Panc1 (cell line): ENCODE results near the gene OR1I1. TPM values are rescaled to one million over a fixed set of nuclear protein-coding genes. Genes with fewer than 3 reads are reported as not detected.
A peak's percentile ranks its signal among the peaks of the same experiment; 100 is the strongest.

Experiments used
- ATAC-seq: fragments of 200-7000 bp; cut with Tn5 transposase; 2 replicates; pipeline ENCODE4 v1.9.1; 2020; ENCODE audit warnings: mild to moderate bottlenecking, moderate library complexity
- BruUV-seq: library from RNA; stranded (reverse); fragments of 400-500 nt; replicated peaks from 2 replicates; lab custom pipeline; 2021; lab: Mats Ljungman, UMichigan
- CTCF ChIA-PET: fragments of 300-600 bp; sonication (Branson Sonifier 250); formaldehyde crosslinking; loops from one replicate; lab custom pipeline; 2022; ENCODE audit warnings: antibody characterized with exemption; lab: Charles Lee
- POLR2A ChIA-PET: fragments of 300-600 bp; sonication (Branson Sonifier 250); formaldehyde crosslinking; loops from one replicate; lab custom pipeline; 2022; ENCODE audit warnings: antibody characterized with exemption; lab: Charles Lee
- DNase-seq: peaks from one replicate; pipeline ENCODE4 v3.0.0-alpha.2; 2010; ENCODE audit warnings: low read depth, low spot score
- H3K27ac ChIP-seq: 2 replicates; pipeline ENCODE4 v1.5.1; 2011; ENCODE audit warnings: mild to moderate bottlenecking, low read length, inconsistent platforms
- H3K27me3 ChIP-seq: fragments of 200-500 bp; sonication (Bioruptor generic); 2 replicates; pipeline ENCODE4 v1.6.0; 2014; ENCODE audit warnings: low read length, inconsistent platforms; ENCODE audit not compliant: control insufficient read depth, insufficient read depth
- H3K36me3 ChIP-seq: fragments of 200-500 bp; sonication (Bioruptor generic); 2 replicates; pipeline ENCODE4 v1.5.1; 2014; ENCODE audit warnings: inconsistent platforms, mild to moderate bottlenecking, low read length, moderate library complexity; ENCODE audit not compliant: control insufficient read depth, insufficient read depth
- H3K4me1 ChIP-seq: 2 replicates; pipeline ENCODE4 v1.5.1; 2011; ENCODE audit warnings: inconsistent platforms, mild to moderate bottlenecking, low read length, moderate library complexity; ENCODE audit not compliant: control insufficient read depth, insufficient read depth
- H3K4me3 ChIP-seq, 2 experiments: 2 replicates each; pipeline ENCODE4 v1.5.1; 2011 to 2012; ENCODE audit warnings: low read depth in 2 of 2, low read length in 2 of 2, mild to moderate bottlenecking in 2 of 2, inconsistent platforms in 1 of 2, moderate library complexity in 1 of 2
- H3K9me3 ChIP-seq: fragments of 200-500 bp; sonication (Bioruptor generic); 2 replicates; pipeline ENCODE4 v1.5.1; 2014; ENCODE audit warnings: low read depth, mild to moderate bottlenecking, inconsistent platforms, low read length, moderate library complexity; ENCODE audit not compliant: control insufficient read depth, insufficient read depth
- POLR2AphosphoS5 ChIP-seq: IDR thresholded peaks from 2 replicates; pipeline ENCODE4 v1.6.1; 2012; ENCODE audit warnings: mild to moderate bottlenecking, low read depth, low read length, moderate library complexity
- SIN3A ChIP-seq: IDR thresholded peaks from 2 replicates; pipeline ENCODE4 v1.6.1; 2012; ENCODE audit warnings: low read depth, mild to moderate bottlenecking, low read length, moderate library complexity, borderline replicate concordance; ENCODE audit not compliant: insufficient read depth
- TCF7L2 ChIP-seq: IDR thresholded peaks from 2 replicates; pipeline ENCODE4 v1.6.1; 2011; ENCODE audit warnings: mild to moderate bottlenecking, low read depth, low read length, inconsistent platforms
- in situ Hi-C: cut with HindIII; loops from 2 replicates; pipeline ENCODE4 v1.10.0; 2016; ENCODE audit warnings: low sequenced_read_pairs, low pct_unique_long_range_greater_than_20kb
- intact Hi-C: fragments of 100-400 bp; cut with micrococcal nuclease; formaldehyde crosslinking; loops from one replicate; pipeline ENCODE4 v1.10.0; 2022; ENCODE audit not compliant: unreplicated experiment
- total RNA-seq: library from RNA; stranded (reverse); gene quantifications from one replicate; pipeline ENCODE4 v1.2.1, GENCODE V29; 2021; ENCODE audit not compliant: unreplicated experiment
- TF ChIP-seq, protein P1 (sequence below), 2 experiments: IDR thresholded peaks; 2 replicates each; pipeline ENCODE4 v1.6.1; 2011 to 2012; ENCODE audit warnings: low read depth in 2 of 2, control low read depth in 1 of 2, low read length in 1 of 2, mild to moderate bottlenecking in 1 of 2, moderate library complexity in 1 of 2; ENCODE audit not compliant: insufficient read depth in 1 of 2
- TF ChIP-seq, protein P2 (sequence below): fragments of 450-650 bp; IDR thresholded peaks from 2 replicates; pipeline ENCODE4 v1.5.1; 2017; ENCODE audit warnings: mild to moderate bottlenecking

OR1I1 gene
- total RNA-seq, 1 experiment from 2014 or later, result not detected

DNA sequence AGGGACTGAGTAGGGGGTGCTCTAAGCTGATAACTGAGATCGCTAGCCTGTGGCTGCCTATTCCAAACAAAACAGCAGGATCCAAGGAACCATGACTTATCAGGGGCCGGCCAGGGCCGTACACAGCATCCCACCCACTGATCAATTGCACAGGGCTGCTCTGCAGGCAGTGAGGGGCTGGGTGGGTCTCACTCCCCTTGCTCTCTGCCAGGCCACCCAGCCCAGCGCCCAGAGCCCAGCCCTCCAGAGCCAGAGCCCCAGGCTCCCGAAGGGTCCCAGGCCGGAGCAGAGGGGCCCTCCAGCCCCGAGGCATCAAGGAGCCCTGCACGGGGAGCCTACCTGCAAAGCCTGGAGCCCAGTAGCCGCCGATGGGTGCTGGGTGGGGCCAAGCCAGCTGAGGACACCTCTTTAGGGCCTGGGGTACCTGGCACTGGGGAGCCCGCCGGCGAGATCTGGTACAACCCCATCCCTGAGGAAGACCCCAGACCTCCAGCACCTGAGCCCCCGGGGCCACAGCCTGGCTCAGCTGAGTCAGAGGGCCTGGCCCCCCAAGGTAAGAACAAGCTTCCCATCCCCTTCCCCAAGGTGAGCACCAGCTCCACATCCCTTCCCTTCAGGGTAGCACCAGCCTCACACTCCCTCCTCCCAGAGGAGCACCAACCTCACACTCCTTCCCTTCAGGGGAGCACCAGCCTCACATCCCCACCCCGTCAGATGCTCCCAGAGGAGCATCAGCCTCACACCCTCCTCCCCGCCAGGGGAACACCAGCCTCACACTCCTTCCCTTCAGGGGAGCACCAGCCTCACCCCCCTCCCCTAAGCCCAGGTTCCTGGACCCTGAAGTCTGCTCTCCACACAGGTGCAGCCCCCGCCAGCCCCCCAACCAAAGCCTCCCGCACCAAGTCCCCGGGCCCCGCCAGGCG is 27.1 kb downstream of the OR1I1 start:
- Histone ChIP-seq H3K4me3 (no peak overlapping the region), H3K27ac (peak overlapping the region; percentile 86), H3K4me1 (peaks cover 9% of the 10 kb centered on the region), H3K36me3 (no peaks in the 10 kb centered on the region), H3K9me3 (no peaks in the 10 kb centered on the region), H3K27me3 (no peaks in the 10 kb centered on the region)
- ChIA-PET POLR2A (no interaction called here), CTCF (no interaction called here)
- ATAC-seq (no peak), DNase-seq (no peak)
- TF ChIP-seq SIN3A, result no peak
- TF ChIP-seq, protein P1, sequence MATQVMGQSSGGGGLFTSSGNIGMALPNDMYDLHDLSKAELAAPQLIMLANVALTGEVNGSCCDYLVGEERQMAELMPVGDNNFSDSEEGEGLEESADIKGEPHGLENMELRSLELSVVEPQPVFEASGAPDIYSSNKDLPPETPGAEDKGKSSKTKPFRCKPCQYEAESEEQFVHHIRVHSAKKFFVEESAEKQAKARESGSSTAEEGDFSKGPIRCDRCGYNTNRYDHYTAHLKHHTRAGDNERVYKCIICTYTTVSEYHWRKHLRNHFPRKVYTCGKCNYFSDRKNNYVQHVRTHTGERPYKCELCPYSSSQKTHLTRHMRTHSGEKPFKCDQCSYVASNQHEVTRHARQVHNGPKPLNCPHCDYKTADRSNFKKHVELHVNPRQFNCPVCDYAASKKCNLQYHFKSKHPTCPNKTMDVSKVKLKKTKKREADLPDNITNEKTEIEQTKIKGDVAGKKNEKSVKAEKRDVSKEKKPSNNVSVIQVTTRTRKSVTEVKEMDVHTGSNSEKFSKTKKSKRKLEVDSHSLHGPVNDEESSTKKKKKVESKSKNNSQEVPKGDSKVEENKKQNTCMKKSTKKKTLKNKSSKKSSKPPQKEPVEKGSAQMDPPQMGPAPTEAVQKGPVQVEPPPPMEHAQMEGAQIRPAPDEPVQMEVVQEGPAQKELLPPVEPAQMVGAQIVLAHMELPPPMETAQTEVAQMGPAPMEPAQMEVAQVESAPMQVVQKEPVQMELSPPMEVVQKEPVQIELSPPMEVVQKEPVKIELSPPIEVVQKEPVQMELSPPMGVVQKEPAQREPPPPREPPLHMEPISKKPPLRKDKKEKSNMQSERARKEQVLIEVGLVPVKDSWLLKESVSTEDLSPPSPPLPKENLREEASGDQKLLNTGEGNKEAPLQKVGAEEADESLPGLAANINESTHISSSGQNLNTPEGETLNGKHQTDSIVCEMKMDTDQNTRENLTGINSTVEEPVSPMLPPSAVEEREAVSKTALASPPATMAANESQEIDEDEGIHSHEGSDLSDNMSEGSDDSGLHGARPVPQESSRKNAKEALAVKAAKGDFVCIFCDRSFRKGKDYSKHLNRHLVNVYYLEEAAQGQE (IDR thresholded peaks at IDR 0.05; ENCODE audit: insufficient read depth in 1 of 2, low read depth in 2 of 2, low read length in 1 of 2), result no peak
- no peak for TF ChIP-seq TCF7L2
- no peak for TF ChIP-seq POLR2AphosphoS5
- in situ Hi-C loops, result no loop called here
- no TSS peak for BruUV-seq
- intact Hi-C loops, result no loop called here

DNA sequence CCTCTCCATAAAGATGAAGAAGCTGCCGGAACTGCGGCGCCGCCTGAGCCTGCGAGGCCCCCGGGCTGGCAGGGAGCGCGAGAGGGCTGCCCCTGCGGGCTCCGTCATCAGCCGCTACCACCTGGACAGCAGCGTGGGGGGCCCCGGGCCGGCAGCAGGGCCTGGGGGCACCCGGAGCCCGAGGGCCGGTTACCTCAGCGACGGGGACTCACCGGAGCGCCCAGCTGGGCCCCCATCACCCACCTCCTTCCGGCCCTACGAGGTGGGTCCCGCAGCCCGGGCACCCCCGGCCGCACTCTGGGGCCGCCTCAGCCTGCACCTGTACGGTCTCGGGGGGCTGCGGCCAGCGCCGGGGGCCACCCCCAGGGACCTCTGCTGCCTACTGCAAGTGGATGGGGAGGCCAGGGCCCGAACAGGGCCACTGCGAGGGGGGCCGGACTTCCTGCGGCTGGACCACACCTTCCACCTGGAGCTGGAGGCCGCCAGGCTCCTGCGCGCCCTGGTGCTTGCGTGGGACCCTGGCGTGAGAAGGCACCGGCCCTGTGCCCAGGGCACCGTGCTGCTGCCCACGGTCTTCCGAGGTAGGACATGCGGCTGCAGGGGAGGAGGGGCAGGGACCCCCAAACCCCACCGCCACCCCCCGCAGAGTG is 27.9 kb downstream of the OR1I1 start:
- Histone ChIP-seq H3K4me3 (no peak overlapping the region), H3K27me3 (no peaks in the 10 kb centered on the region), H3K36me3 (no peaks in the 10 kb centered on the region), H3K27ac (no peak overlapping the region), H3K4me1 (peaks cover 9% of the 10 kb centered on the region), H3K9me3 (no peaks in the 10 kb centered on the region)
- TF ChIP-seq, protein P2, sequence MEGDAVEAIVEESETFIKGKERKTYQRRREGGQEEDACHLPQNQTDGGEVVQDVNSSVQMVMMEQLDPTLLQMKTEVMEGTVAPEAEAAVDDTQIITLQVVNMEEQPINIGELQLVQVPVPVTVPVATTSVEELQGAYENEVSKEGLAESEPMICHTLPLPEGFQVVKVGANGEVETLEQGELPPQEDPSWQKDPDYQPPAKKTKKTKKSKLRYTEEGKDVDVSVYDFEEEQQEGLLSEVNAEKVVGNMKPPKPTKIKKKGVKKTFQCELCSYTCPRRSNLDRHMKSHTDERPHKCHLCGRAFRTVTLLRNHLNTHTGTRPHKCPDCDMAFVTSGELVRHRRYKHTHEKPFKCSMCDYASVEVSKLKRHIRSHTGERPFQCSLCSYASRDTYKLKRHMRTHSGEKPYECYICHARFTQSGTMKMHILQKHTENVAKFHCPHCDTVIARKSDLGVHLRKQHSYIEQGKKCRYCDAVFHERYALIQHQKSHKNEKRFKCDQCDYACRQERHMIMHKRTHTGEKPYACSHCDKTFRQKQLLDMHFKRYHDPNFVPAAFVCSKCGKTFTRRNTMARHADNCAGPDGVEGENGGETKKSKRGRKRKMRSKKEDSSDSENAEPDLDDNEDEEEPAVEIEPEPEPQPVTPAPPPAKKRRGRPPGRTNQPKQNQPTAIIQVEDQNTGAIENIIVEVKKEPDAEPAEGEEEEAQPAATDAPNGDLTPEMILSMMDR, result no peak
- TF ChIP-seq POLR2AphosphoS5 (no peak), SIN3A (no peak), TCF7L2 (no peak)
- TF ChIP-seq, protein P1 (IDR thresholded peaks at IDR 0.05; ENCODE audit: insufficient read depth in 1 of 2, low read depth in 2 of 2, low read length in 1 of 2), result no peak
- ATAC-seq (no peak), DNase-seq (no peak)
- in situ Hi-C loops, result no loop called here
- POLR2A ChIA-PET, result no interaction called here
- CTCF ChIA-PET, result no interaction called here
- BruUV-seq, result no TSS peak
- intact Hi-C loops, result no loop called here
